ENCODE results near the gene DHRSX. TPM values are rescaled to one million over a fixed set of nuclear protein-coding genes. Genes with fewer than 3 reads are reported as not detected.

The DHRSX gene
- total RNA-seq, 1 donor from 2014 or later: 31.8 TPM

GRCh38 chrX:2413969-2414368 lies 86.8 kb downstream of the DHRSX start:
- TF ChIP-seq EZH2 (IDR thresholded peaks at IDR 0.05) (no peak), EZH2phosphoT487 (IDR thresholded peaks at IDR 0.05) (no peak)
- Histone ChIP-seq H3F3A (ENCODE audit: low read depth) (no peaks in the 10 kb centered on the region), H3K4me2 (no peak overlapping the region), H3K4me1 (no peaks in the 10 kb centered on the region), H3K79me2 (ENCODE audit: low read depth) (no peaks in the 10 kb centered on the region), H3K27ac (no peak overlapping the region), H3K36me3 (no peaks in the 10 kb centered on the region), H3K9ac (no peak overlapping the region), H3K4me3 (no peak overlapping the region), H2AFZ (replicated peaks) (no peak overlapping the region), H3K27me3 (no peaks in the 10 kb centered on the region), H4K20me1 (ENCODE audit: low read depth) (no peaks in the 10 kb centered on the region), H3K9me3 (ENCODE audit: low read depth) (no peaks in the 10 kb centered on the region)
- Mint-ChIP-seq H3K36me3 (no peaks in the 10 kb centered on the region), H3K4me3 (no peak overlapping the region), H3K4me1 (peaks cover 15% of the 10 kb centered on the region), H3K27ac (no peak overlapping the region), H3K9me3 (no peaks in the 10 kb centered on the region), H3K27me3 (ENCODE audit: insufficient read depth, low read depth) (no peaks in the 10 kb centered on the region)
- DNase-seq (ENCODE audit: low spot score): no peak

- no peak overlapping the region for H3K9ac ChIP-seq
- Mint-ChIP-seq H3K9me3 (peaks cover 6% of the 10 kb centered on the region), H3K36me3 (peaks cover 7% of the 10 kb centered on the region), H3K27ac (no peak overlapping the region), H3K4me1 (peaks cover 22% of the 10 kb centered on the region), H3K27me3 (ENCODE audit: insufficient read depth, low read depth) (no peaks in the 10 kb centered on the region), H3K4me3 (no peak overlapping the region)
- no peaks in the 10 kb centered on the region for H3F3A ChIP-seq (ENCODE audit: low read depth)
- H4K20me1 ChIP-seq (ENCODE audit: low read depth): no peaks in the 10 kb centered on the region
- no peaks in the 10 kb centered on the region for H3K27me3 ChIP-seq
- H3K4me3 ChIP-seq: no peak overlapping the region
- H3K4me1 ChIP-seq: no peaks in the 10 kb centered on the region
- no peak overlapping the region for H2AFZ ChIP-seq (replicated peaks)
- no peak overlapping the region for H3K4me2 ChIP-seq
- peaks cover 5% of the 10 kb centered on the region for H3K36me3 ChIP-seq
- peaks cover 7% of the 10 kb centered on the region for H3K9me3 ChIP-seq (ENCODE audit: low read depth)
- no peak overlapping the region for H3K27ac ChIP-seq
- TF ChIP-seq CTCF (IDR thresholded peaks at IDR 0.05): no peak
- TF ChIP-seq EZH2 (IDR thresholded peaks at IDR 0.05): no peak
- no peak for TF ChIP-seq EZH2phosphoT487 (IDR thresholded peaks at IDR 0.05)
- no peaks in the 10 kb centered on the region for H3K79me2 ChIP-seq (ENCODE audit: low read depth)
- DNase-seq (ENCODE audit: low spot score): no peak
Observed at GRCh38 chrX:2412131-2412530, 88.6 kb downstream of the DHRSX start.

- no peaks in the 10 kb centered on the region for H3K27me3 Mint-ChIP-seq (ENCODE audit: insufficient read depth, low read depth)
- no peak for TF ChIP-seq EZH2phosphoT487 (IDR thresholded peaks at IDR 0.05)
- peaks cover 22% of the 10 kb centered on the region for H3K4me1 Mint-ChIP-seq
- DNase-seq (ENCODE audit: low spot score): no peak
- no peaks in the 10 kb centered on the region for H3K27me3 ChIP-seq
- no peaks in the 10 kb centered on the region for H3K79me2 ChIP-seq (ENCODE audit: low read depth)
- H3K9me3 Mint-ChIP-seq: peaks cover 13% of the 10 kb centered on the region
- no peak overlapping the region for H3K4me3 Mint-ChIP-seq
- H3K27ac ChIP-seq: no peak overlapping the region
- no peak overlapping the region for H2AFZ ChIP-seq (replicated peaks)
- peaks cover 10% of the 10 kb centered on the region for H3K9me3 ChIP-seq (ENCODE audit: low read depth)
- no peaks in the 10 kb centered on the region for H4K20me1 ChIP-seq (ENCODE audit: low read depth)
- H3K4me1 ChIP-seq: no peaks in the 10 kb centered on the region
- no peak overlapping the region for H3K9ac ChIP-seq
- no peaks in the 10 kb centered on the region for H3F3A ChIP-seq (ENCODE audit: low read depth)
- H3K4me2 ChIP-seq: no peak overlapping the region
- no peak overlapping the region for H3K27ac Mint-ChIP-seq
- H3K36me3 ChIP-seq: peaks cover 11% of the 10 kb centered on the region
- H3K4me3 ChIP-seq: no peak overlapping the region
- peaks cover 15% of the 10 kb centered on the region for H3K36me3 Mint-ChIP-seq
Observed at GRCh38 chrX:2410279-2411020, 90.3 kb downstream of the DHRSX start.

- no peak for TF ChIP-seq EZH2 (IDR thresholded peaks at IDR 0.05)
- no peak for TF ChIP-seq EZH2phosphoT487 (IDR thresholded peaks at IDR 0.05)
- no peak overlapping the region for H3K4me2 ChIP-seq
- no peaks in the 10 kb centered on the region for H3K79me2 ChIP-seq (ENCODE audit: low read depth)
- peaks cover 11% of the 10 kb centered on the region for H3K36me3 ChIP-seq
- peaks cover 3% of the 10 kb centered on the region for H3K4me1 ChIP-seq
- no peak overlapping the region for H3K4me3 ChIP-seq
- Mint-ChIP-seq H3K4me1 (peaks cover 25% of the 10 kb centered on the region), H3K27ac (no peak overlapping the region), H3K4me3 (no peak overlapping the region), H3K9me3 (peaks cover 13% of the 10 kb centered on the region), H3K36me3 (peaks cover 15% of the 10 kb centered on the region), H3K27me3 (ENCODE audit: insufficient read depth, low read depth) (no peaks in the 10 kb centered on the region)
- DNase-seq (ENCODE audit: low spot score): no peak
- no peak overlapping the region for H3K27ac ChIP-seq
- H4K20me1 ChIP-seq (ENCODE audit: low read depth): no peaks in the 10 kb centered on the region
- no peaks in the 10 kb centered on the region for H3K27me3 ChIP-seq
- H3K9me3 ChIP-seq (ENCODE audit: low read depth): peaks cover 10% of the 10 kb centered on the region
- H2AFZ ChIP-seq (replicated peaks): no peak overlapping the region
- no peak overlapping the region for H3K9ac ChIP-seq
- no peaks in the 10 kb centered on the region for H3F3A ChIP-seq (ENCODE audit: low read depth)
Observed at GRCh38 chrX:2409796-2410195, 91.0 kb downstream of the DHRSX start.

Measured in neural progenitor cell (in vitro differentiated cells).